PC-9 (cell line): ENCODE data around the gene KLK7. TPM values are rescaled to one million over a fixed set of nuclear protein-coding genes. Genes with fewer than 3 reads are reported as not detected.

Source experiments
- BruUV-seq: library from RNA; stranded (reverse); fragments of 400-500 nt; replicated peaks from 2 replicates; lab custom pipeline; 2021; lab: Mats Ljungman, UMichigan
- CTCF ChIA-PET: fragments of 300-600 bp; sonication (Branson Sonifier 250); formaldehyde crosslinking; loops from one replicate; lab custom pipeline; 2022; ENCODE audit warnings: antibody characterized with exemption; lab: Charles Lee
- POLR2A ChIA-PET: fragments of 300-600 bp; sonication (Branson Sonifier 250); formaldehyde crosslinking; loops from one replicate; lab custom pipeline; 2022; ENCODE audit warnings: antibody characterized with exemption; ENCODE audit not compliant: unreplicated experiment; lab: Charles Lee
- DNase-seq, 2 experiments: peaks; one replicate each; pipeline versions ENCODE4 v3.0.0 to v3.0.0-alpha.2; 2015 to 2022; ENCODE audit warnings: mixed read lengths in 1 of 2
- H2AFZ ChIP-seq: fragments of 200-600 bp; sonication (generic); 2 replicates; pipeline ENCODE4 v1.8.1; 2017; ENCODE audit warnings: antibody characterized with exemption
- H3F3A ChIP-seq: fragments of 200-600 bp; sonication (generic); 2 replicates; pipeline ENCODE4 v1.8.1; 2017; ENCODE audit warnings: antibody characterized with exemption, mild to moderate bottlenecking, low read depth; ENCODE audit not compliant: insufficient read depth
- H3K27ac ChIP-seq: fragments of 200-600 bp; sonication (generic); 2 replicates; pipeline ENCODE4 v1.6.1; 2016; ENCODE audit warnings: mixed run types
- H3K27me3 ChIP-seq: fragments of 200-600 bp; sonication (generic); 2 replicates; pipeline ENCODE4 v1.6.1; 2016; ENCODE audit warnings: low read depth, mixed run types; ENCODE audit not compliant: insufficient read depth
- H3K36me3 ChIP-seq: fragments of 200-600 bp; sonication (generic); 2 replicates; pipeline ENCODE4 v1.6.1; 2016; ENCODE audit warnings: low read depth, mixed run types
- H3K4me1 ChIP-seq: fragments of 200-600 bp; sonication (generic); replicated peaks from 2 replicates; pipeline ENCODE4 v1.6.1; 2016; ENCODE audit warnings: mixed run types; ENCODE audit not compliant: insufficient read depth
- H3K4me2 ChIP-seq: fragments of 200-600 bp; sonication (generic); 2 replicates; pipeline ENCODE4 v1.6.1; 2017; ENCODE audit warnings: mixed run types
- H3K4me3 ChIP-seq: fragments of 200-600 bp; sonication (generic); 2 replicates; pipeline ENCODE4 v1.6.1; 2016; ENCODE audit warnings: mixed run types
- H3K79me2 ChIP-seq: fragments of 200-600 bp; sonication (generic); 2 replicates; pipeline ENCODE4 v1.6.1; 2017; ENCODE audit warnings: low read depth, mixed run types
- H3K9me2 ChIP-seq: fragments of 200-600 bp; sonication (generic); 2 replicates; pipeline ENCODE4 v1.8.1; 2017; ENCODE audit warnings: mild to moderate bottlenecking; ENCODE audit not compliant: insufficient read depth
- H3K9me3 ChIP-seq: fragments of 200-600 bp; sonication (generic); 2 replicates; pipeline ENCODE4 v1.8.1; 2016; ENCODE audit warnings: low read depth; ENCODE audit not compliant: insufficient read depth
- H4K20me1 ChIP-seq: fragments of 200-600 bp; sonication (generic); 2 replicates; pipeline ENCODE4 v1.8.1; 2017; ENCODE audit not compliant: insufficient read depth
- EZH2 ChIP-seq: fragments of 200-600 bp; sonication (generic); IDR thresholded peaks from 2 replicates; pipeline ENCODE4 v1.8.0; 2017; ENCODE audit warnings: antibody characterized with exemption, low read depth
- intact Hi-C: fragments of 100-400 bp; cut with micrococcal nuclease; formaldehyde crosslinking; loops from one replicate; pipeline ENCODE4 v1.10.0; 2022; ENCODE audit not compliant: unreplicated experiment
- total RNA-seq: library from RNA; stranded (reverse); gene quantifications from 2 replicates; pipeline ENCODE4 v1.2.3, GENCODE V29; 2021
- TF ChIP-seq, protein P1 (sequence below): fragments of 200-600 bp; sonication (generic); conservative IDR thresholded peaks from 2 replicates; pipeline ENCODE4 v1.6.1; 2017; ENCODE audit warnings: mixed run types, antibody characterized with exemption, mild to moderate bottlenecking, moderate library complexity

KLK7 gene
- total RNA-seq, 1 experiment from 2014 or later = 98.1 TPM

DNA sequence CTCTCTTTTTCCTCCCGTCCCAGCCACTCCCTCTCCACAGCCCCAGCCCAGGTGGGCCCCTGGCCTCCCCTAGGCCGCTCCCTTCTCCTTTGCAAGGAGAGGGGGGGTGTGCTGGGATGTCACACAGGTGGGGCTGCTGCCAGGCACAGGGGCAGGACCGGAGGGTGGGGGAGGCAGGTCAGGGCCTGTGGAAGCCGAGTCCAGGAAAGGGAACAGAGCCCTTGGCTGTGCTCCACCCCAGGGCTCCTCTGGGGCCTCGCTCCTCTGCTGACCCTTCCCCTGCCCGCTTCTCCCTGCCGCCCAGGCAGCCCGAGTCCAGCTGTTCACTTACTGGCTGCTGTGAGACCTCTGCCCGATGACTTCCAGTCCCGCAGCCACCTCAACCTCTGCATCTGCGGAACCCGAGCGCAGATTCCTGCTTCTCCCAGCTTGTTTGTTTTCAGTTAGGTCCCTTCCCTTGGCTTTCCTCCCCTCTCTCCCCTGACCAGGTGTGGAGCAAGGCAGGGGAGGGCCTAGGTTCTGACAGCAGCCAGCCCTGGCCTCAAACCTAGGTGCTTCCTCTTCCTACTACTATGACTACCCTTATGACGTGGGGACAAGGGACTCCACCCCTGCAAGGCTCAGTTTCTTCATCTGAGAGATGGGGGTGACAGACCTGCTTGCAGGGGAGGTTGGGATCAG is 43.5 kb upstream of the KLK7 start:
- H3K27ac ChIP-seq = no peak overlapping the region
- CTCF ChIA-PET = interaction anchor here (0.5 kb wide), 1 partner anchor 189 kb away, joined by 3 read pairs; no protein-coding TSS in a partner anchor
- peaks cover 22% of the 10 kb centered on the region; the same call in 1 of the 2 replicates for H3K27me3 ChIP-seq
- H3K79me2 ChIP-seq = no peaks in the 10 kb centered on the region
- no peak for TF ChIP-seq EZH2
- TF ChIP-seq, protein P1, sequence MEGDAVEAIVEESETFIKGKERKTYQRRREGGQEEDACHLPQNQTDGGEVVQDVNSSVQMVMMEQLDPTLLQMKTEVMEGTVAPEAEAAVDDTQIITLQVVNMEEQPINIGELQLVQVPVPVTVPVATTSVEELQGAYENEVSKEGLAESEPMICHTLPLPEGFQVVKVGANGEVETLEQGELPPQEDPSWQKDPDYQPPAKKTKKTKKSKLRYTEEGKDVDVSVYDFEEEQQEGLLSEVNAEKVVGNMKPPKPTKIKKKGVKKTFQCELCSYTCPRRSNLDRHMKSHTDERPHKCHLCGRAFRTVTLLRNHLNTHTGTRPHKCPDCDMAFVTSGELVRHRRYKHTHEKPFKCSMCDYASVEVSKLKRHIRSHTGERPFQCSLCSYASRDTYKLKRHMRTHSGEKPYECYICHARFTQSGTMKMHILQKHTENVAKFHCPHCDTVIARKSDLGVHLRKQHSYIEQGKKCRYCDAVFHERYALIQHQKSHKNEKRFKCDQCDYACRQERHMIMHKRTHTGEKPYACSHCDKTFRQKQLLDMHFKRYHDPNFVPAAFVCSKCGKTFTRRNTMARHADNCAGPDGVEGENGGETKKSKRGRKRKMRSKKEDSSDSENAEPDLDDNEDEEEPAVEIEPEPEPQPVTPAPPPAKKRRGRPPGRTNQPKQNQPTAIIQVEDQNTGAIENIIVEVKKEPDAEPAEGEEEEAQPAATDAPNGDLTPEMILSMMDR = no peak
- no peaks in the 10 kb centered on the region for H3K9me3 ChIP-seq
- no peak overlapping the region for H3K4me3 ChIP-seq
- H3K9me2 ChIP-seq = no peaks in the 10 kb centered on the region
- no peak overlapping the region for H2AFZ ChIP-seq
- POLR2A ChIA-PET = no interaction called here
- BruUV-seq = no TSS peak
- no peaks in the 10 kb centered on the region for H3K4me1 ChIP-seq
- no peaks in the 10 kb centered on the region; the same call in 1 of the 2 replicates for H3F3A ChIP-seq
- no peak overlapping the region for H3K4me2 ChIP-seq
- H3K36me3 ChIP-seq = no peaks in the 10 kb centered on the region
- DNase-seq = peak in 1 of 2 experiments; percentile 24
- intact Hi-C loops = no loop called here
- no peaks in the 10 kb centered on the region for H4K20me1 ChIP-seq

GRCh38 chr19:51026554-51026831 is 42.8 kb upstream of the KLK7 start, which contains the start of gene KLK11:
Gene KLK11 (minus strand): TSS chr19:51026616. CDS start chr19:51025631, 985 bp downstream.
- intact Hi-C loops = no loop called here
- Histone ChIP-seq H3K4me3 (no peak within 1 kb of the TSS), H2AFZ (no peak within 1 kb of the TSS), H3K79me2 (no peaks in the 10 kb centered on the region), H3K27ac (no peak within 1 kb of the TSS), H3K4me1 (no peaks in the 10 kb centered on the region), H3K9me2 (no peaks in the 10 kb centered on the region), H3K9me3 (no peaks in the 10 kb centered on the region), H3K36me3 (no peaks in the 10 kb centered on the region), H3F3A (peaks cover under 1% of the 10 kb centered on the region; the same call in 1 of the 2 replicates), H3K4me2 (no peak within 1 kb of the TSS; the same call in 1 of the 2 replicates), H3K27me3 (peaks cover 22% of the 10 kb centered on the region; the same call in 1 of the 2 replicates), H4K20me1 (no peaks in the 10 kb centered on the region)
- CTCF ChIA-PET = no interaction called here
- POLR2A ChIA-PET = no interaction called here
- no TSS peak for BruUV-seq
- peak; percentile 34 to 76 for DNase-seq
- TF ChIP-seq EZH2 = no peak
- TF ChIP-seq, protein P1 = no peak

DNA sequence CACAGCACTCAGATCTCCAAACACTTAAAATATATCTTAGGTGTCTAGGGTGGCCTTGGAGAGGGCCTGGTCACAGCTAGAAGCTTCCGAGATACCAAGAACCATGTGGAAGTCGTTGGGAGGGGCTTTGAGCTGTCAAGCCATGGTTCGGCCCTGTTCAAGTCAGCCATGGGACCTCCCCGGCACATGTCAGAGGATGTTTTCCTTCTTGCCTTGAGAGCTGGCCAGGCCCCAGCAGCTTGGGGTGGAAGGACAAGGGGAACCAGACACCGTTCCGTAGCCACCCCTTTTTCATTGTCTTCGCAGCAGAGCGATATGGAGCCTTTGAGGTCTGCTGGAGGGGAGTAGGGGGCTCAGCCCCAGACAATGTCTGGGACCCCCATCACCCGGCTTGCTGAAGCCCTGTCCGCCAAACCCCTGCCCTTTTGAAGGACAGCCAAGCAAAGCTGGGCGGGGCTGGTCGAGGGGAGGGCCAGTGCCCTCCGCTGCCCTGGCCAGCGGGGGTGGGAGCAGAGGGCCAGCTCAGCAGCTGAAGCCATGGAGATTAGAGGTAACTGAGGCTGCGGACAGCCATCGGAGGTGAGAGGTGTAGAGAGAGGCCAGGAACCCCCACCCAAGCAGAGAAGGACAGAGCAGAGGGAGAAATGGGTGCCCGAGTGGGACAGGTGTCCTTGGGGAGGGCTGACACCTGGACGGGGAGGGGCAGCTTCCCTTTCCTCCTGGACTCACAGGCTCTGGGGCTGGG is 42.3 kb upstream of the KLK7 start:
- no TSS peak for BruUV-seq
- no peaks in the 10 kb centered on the region for H3K4me1 ChIP-seq
- H3K79me2 ChIP-seq = no peaks in the 10 kb centered on the region
- no peaks in the 10 kb centered on the region for H3K9me3 ChIP-seq
- H3F3A ChIP-seq = peaks cover 5% of the 10 kb centered on the region; the same call in 1 of the 2 replicates
- H4K20me1 ChIP-seq = no peaks in the 10 kb centered on the region
- H3K4me3 ChIP-seq = no peak overlapping the region
- no peak overlapping the region; the same call in 1 of the 2 replicates for H3K4me2 ChIP-seq
- intact Hi-C loops = no loop called here
- no peak overlapping the region for H2AFZ ChIP-seq
- POLR2A ChIA-PET = interaction anchor here (0.7 kb wide), 1 partner anchor 9 kb away, joined by 9 read pairs; no protein-coding TSS in a partner anchor
- CTCF ChIA-PET = no interaction called here
- H3K27me3 ChIP-seq = peaks cover 22% of the 10 kb centered on the region; the same call in 1 of the 2 replicates
- peak in 1 of 2 experiments; percentile 26 for DNase-seq
- no peak overlapping the region for H3K27ac ChIP-seq
- no peak for TF ChIP-seq EZH2
- TF ChIP-seq, protein P1 = no peak
- H3K36me3 ChIP-seq = no peaks in the 10 kb centered on the region
- no peaks in the 10 kb centered on the region for H3K9me2 ChIP-seq
